SIG-M5 treated with dmso at 0.1 percent for 504 hours (cell line): ENCODE results near the gene CAMK2D.
"Not testable (repeated sequence)": the region's sequence is repeated elsewhere in the genome, so short reads cannot be mapped to it uniquely, and the experiment has no call there.

Source experiments
- DNase-seq: peaks from one replicate; lab custom pipeline; 2025; ENCODE audit not compliant: unreplicated experiment; lab: John Stamatoyannopoulos, UW

The CAMK2D gene

DNA sequence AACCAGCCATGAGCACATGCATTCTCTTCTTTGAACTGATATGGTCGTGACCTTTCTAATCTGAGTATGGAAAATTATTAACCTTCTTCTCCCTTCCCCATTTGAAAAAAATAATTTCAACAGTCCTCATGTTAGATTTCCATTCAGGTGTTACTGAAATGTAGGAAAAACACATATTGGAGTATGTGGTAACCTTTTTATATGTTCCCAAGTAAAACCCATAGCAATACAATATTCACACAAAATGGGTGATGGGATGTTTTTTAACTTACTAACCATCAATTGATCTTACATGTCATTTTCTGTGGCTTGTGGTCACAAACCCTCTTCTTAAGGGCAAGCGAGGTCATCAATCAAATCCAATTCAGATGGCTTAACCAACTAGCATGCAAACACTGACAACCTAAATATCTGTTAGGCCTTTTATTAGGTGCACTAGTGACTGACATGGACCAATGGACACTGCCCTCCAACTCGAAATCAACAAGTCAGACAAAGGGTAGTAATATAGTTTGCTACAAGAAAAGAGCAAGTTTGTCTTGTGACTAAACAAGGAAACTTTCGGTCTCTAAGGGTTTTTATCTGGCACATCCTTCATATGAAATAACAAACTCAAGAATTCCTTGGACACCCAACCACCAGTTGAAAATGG lies 74.3 kb downstream of the CAMK2D start:
- no peak for DNase-seq

DNA sequence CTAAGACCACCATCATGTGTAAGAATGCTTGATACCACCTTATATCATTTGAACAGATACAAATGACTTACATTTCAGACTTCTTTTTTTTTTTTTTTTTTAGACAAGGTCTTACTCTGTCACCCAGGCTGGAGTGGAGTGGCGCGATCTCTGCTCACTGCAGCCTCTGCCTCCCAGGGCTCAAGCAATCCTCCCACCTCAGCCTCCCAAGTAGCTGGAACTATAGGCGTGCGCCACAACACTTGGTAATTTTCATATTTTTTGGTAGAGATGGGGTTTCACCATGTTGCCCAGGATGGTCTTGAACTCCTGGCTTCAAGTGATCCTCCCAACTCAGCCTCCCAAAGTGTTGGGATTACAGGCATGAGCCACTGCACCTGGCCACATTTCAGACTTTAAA lies 76.4 kb downstream of the CAMK2D start:
- DNase-seq, result not testable (repeated sequence)

DNA sequence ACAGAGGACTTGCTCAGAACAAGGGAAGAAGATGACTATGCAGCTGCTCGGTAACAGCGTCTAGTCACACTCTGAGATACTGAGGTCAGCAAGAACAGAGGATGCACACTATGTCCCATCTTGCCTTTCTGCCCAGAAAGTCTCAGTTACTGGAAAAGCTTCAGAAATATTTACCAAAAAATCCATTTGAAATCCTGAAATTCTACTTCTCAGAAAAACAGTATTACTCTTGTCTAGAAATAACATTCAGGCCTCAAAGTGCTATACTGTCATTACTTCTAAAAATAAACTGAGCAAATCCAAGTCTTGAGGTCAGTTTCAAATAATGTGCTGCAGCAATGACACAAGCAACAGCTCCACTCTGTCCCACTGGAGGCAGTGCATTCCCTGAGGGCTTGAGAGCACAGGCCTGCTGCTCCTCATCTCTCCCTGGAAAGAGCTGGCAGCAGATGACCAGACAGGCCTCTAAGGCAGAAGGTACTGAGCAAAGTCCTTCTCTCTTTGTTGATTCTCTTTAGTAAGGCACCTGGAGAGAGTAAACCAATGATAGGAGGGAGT lies 76.9 kb downstream of the CAMK2D start:
- peak; percentile 17 for DNase-seq

DNA sequence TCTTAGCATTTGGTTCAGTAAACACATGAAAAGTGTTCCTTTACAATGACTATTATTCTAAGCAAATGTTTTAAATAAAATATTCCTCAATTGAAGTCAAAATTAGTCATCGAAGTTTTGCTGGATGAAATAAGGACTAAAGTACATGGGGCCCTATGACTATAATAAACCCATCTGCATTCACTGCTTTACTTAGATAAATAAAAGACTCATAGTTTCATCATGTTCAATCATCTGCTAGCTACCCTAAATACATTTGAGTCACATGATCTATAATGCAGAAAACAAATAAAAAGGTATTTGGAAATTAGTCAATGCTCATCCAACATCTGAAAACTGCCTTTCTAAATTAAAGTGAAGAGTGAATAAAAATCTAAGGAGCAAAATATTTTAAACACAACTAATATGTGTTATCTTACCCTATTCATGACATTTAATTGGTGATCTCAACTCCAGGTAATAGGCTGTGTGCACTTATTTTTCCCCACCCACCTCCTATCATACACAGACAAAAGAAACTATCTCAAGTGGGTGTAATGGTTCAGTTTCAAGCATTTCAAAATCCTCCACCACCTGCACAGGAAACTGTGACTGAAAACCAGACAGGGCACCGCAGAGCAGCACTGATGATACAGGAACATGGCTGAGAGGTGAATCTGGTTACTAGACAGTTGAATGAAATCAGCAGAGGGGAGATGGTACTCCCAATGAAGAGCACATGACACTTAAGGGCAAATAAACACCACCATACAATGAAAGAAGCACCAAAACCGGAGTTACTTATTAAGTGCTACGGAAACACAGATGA lies 78.6 kb downstream of the CAMK2D start:
- no peak for DNase-seq

DNA sequence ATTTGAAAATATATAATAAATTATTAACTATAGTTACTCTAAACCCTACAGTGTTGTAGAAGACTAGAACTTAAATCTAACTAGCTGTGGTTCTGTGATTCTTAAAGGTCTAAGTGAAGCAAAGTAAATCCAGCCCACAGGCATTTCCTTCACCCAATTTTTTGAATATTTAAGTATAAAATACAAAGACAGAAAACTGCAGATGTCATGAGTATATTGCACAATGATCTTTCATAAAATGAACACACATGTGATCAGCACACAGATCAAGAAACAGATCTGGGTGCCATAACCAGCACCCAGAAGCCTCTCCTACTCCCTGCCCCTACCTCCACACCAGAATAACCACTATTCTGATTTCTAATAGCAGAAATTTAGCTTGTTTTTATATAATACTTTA lies 82.9 kb downstream of the CAMK2D start:
- DNase-seq, result no peak

DNA sequence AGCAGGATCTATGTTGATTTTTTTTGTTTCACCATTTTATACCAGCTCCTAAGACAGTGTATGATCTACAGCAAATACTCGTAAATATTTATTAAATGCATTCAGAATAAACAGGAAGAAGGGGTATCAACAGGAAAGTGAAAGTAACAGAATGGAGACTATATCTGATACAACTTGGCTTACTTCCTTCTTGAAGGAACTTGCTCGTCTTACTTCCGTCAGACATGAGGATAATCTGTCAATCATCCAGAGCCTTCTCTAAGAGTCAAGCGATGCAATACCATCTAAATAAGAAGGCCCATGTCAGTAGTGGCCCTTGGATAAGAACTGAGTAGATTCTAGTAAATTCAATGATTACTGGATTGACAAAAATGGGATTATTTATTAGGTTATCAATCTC lies 84.2 kb downstream of the CAMK2D start:
- DNase-seq, result no peak

DNA sequence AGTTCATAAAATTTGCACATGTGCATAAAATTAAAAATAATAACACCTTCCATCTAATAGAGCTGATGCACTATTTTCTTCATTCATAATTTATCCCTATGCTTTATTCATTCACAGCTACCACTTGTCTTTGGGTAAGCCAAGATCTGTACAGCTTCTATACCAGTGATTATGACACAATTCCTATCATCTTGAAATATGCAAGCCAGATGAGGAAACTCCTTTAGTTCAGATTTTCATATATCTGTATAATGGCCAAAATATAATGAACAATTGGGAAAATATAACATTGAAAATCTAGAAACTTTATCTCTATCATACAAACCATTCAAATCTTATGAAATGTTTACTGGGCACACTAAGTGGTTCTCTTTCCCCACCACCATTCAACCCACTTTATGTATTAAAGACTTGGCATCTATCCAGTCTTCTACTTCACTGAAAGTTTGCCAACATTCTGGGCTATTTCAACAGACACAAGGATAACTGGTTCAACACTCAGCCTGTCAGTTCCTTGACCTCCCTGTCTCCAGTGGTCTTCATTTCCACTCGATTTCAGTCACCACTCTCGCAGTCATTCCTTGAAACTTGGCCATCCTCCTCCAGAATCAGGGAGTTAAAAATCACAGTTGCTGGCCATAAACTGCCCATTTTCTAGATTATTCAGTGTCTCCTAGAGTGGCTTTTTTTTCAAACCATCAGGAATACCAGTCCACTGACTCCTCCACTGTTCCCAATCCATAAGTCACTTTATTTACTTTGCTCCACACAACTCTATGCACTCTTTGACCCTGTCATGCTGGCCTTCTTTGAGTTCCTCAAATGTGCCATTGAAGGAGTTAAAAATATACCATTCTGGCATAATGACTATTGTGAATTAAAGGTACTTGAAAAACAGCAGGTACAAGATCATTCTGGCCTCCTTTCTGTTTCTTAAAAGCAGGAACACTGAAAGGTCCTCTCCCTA lies 85.5 kb downstream of the CAMK2D start:
- no peak for DNase-seq

DNA sequence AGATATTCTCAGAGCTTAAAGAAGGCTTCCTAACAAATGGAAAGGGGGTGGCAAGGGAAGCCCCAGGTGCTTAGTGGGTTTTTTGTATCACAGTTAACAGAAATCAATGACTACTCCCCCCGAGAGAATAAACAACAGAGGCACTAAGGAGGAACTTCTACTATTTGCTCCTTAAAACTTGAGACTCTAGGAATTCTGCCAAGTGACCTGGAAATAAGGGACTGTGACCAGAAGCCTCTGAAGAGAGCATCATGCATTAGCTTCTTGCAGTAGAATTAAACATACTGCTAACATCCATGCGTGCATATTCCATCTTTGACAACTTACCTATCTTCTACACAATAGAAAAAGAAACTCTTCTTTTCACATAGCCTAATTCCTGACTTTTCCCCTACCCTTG lies 86.8 kb downstream of the CAMK2D start:
- DNase-seq, result no peak

DNA sequence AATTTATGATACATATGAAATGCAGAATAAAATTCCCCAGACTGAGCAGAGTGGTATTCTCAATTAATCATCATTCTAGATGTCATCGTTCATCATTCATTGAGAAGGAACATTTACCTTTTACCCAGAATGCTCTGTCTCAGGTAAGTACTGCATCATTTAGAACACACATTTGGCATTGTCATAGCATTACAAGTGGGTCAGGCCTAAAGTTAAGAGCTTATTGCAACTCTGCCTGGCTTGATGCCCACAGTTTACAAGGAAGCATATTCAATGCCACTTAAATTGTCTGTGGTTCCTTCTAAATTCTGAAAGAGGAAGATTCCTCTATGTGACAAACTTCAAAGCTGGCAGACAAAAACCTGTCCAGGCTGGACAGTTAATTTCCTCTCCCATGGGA lies 87.3 kb downstream of the CAMK2D start:
- DNase-seq, result no peak

DNA sequence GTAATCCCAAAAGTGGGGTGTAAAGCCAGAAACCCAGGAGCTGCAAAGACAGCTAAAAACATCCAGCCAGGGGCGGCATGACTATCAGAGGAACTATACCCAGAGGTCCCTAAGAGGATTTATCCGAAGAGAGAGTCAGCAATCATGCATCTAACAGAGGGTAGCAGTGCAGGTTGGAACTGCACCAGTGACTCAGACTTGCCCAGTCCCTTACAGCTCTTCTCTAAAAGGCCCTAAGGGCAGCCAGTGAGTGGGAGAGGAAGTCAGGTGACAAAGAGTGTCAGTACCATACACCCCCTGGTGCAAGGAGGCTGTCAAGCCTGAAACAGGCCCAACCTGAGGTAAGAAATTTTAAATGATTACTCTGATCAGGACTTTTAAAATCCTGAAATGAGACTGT lies 88.1 kb downstream of the CAMK2D start:
- DNase-seq, result peak; percentile 40

DNA sequence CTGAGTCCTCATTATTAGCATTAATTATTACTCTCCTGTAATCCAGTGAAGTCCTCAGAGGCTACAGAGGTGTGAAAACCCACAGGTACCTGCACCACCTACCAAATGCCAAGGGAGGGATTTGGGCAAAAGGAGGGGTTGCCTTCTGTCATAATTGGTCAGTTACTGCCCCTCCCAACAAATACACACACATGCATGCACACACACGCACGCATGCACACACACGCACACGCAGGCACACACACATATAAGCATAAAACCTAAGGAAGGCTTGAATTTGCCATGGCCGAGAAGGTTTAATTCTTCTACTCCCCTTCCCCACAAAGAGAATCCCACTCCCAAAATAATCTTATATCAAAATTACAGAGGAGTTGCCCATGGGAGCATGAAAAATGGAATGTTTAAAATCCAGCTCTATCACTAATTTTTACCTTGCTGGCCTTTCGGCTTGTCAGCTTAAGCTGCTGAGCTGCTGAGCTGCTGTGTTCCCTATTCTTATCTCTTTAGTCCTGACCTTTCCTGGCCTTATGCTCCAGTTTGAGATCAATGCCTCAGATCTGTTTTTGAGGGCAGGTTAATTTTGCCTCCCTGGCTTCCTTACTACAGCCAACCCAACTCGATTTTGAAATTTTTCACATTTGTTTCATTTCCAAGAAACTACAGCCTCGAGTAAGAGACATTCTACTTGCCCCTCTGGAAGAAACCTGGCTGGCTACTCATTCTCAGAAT lies 95.0 kb downstream of the CAMK2D start:
- no peak for DNase-seq

DNA sequence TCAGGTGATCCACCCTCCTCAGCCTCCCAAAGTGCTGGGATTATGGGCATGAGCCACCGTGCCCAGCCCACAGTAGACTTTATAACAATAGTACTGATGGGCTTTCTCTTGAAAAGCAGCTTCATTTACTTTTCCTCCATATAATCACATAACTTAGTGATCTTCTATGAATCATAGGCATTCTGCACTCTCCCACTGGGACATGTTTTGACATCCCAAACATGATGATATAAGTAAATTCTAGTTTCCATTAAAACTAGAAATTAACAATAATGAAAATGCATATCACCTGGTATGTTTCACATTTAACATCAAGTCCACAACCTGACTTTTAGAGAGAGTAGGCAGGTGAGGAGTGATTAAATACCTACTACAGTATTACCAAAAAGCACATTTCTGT lies 96.5 kb downstream of the CAMK2D start:
- no peak for DNase-seq

DNA sequence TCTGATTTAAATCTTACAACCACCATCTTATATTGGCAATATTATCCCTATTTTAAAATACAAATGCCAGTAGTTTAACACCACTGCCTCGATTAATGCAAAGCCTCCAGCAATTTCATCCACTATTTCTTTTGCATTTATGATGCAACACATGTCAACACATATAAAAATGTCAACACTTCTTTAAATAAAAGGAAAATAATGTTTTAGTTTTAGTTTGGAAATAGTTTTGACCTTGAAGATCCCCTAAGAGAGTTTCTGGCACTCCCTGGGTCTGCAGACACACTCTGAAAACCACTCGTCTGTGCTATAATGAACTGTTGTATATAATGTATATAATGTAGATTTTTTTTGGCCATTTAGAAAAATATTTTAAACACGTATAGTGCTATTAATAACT lies 99.0 kb downstream of the CAMK2D start:
- no peak for DNase-seq

DNA sequence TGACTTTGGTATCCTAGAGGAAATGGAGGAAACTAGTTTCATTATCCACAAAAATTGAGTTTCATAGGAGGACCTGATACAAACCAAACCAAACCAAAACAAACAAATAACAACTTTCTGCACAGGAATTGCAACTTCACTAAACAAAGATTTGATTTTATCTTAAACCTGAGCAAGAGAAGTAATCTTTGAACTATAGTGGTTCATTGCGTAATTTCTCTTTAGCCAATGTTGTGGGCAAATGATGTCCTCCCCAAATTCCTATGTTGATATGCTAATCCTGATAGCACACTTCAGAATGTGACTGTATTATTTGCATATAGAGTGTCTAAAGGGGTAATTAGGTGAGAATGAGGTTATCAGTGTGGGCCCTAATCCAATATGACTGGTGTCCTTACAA lies 102.4 kb downstream of the CAMK2D start:
- DNase-seq, result no peak

DNA sequence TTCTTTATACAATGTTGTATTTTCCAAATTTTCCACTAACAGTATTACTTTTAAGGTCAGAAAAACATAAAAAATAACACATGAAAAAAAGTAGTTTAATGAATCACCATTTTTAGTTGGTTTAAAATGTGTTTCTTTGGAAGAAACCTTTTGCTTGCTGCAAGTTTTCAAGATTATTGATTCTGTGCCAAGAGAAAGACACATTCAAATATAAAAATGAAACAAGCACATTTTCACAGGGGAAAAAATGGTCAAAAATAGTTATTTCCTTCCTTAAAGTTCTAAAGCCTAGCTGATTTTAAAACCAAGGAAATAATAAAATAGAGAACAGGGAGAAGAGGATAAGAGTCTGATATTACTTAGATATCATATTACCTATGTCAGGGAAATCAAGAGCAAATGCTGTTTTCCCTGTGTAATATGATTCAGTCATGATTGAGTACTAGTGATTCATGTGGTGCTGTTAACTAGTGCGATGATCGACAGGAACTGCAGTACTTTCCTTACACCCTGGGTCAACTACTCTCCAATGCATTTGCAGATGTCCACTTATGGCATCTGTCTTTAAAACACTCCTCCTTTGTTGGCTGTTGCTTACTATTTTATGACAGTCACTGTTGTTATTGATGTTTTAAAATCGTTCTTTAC lies 103.8 kb downstream of the CAMK2D start:
- no peak for DNase-seq

DNA sequence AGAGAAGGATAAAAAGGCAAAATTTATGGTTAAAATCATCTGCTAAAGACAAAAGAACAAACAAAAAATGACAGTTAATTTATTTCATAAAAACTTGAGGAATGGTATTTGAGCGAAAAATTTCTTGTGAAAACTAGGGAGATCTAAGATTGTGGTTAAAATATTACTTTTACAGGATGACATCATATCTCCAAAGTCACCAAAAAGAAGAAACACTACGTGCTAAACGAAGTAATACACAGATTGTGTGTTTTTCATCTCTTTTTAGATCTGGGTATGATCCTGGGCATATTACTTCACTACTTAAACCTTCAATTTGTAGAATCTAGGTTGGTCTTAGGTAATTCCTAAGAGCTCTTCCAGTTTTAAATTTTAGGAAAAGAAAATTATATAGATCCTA lies 107.7 kb downstream of the CAMK2D start:
- no peak for DNase-seq

DNA sequence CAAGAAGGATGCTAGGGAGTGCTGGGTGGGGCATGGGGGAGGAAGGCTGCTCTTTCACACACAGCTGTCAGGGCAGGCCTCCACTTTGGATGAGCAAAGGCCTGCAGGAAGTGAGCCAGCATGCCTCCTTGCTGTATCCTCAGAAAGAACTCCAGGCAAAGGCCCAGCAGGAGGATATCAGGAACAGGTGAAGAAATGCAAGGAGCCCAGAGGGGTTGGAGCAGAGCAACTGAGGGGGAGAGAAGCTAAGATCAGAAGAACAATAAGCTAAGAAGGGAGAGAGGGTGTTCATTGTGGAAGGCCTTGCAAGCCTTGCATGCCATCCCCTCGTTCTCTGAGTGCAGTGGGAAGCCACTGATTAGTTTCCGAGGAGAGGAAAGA lies 115.1 kb downstream of the CAMK2D start:
- DNase-seq, result no peak

DNA sequence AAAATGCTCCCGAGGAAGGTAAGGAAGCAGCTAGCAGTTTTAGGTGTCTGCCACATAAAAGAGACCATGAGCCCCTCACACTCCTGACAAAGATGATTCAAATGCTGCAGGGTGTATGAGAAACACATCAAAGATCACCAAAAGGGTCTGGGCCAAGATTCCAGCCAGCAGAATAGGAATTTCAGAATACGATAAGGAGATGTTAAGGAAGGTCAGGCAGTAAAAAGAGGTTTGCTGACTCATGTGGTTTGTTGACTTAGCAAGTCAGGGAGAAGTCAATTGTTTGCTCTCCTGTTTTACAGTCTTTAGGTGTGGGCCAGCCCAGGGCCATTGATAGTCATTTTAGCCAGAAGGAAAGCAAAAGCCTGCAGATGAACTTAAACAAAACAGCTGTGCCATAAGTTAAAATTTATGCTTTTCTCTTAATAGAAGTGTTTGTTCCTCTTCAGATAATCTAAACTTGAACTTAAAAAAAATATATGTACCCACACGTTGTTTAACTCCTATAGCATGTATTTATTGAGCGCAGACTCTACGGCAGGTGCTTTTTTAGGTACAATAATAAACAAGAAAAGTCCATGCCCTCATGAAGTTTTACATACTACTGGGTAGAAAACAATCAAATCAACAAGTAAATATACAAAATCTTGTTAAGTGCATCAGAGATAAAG lies 115.6 kb downstream of the CAMK2D start:
- DNase-seq, result peak; percentile 38

DNA sequence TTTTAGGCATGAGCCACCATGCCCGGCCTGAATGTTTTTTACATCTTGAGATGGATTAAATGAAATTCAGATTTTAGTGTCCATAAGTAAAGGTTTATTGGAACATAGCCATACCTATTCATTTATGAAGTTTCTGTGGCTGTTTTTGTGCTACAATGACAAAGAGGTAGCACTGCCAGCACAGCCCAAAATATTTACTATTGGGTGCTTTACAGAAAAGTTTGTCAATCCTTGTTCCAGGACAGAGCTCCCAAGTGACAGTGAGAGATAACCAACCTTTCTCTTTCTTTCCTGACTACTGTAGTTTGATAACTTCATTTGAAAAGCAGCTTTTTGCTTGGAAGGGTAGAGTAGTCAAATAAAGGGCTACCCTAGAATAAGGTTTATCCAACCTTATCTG lies 116.2 kb downstream of the CAMK2D start:
- no peak for DNase-seq

DNA sequence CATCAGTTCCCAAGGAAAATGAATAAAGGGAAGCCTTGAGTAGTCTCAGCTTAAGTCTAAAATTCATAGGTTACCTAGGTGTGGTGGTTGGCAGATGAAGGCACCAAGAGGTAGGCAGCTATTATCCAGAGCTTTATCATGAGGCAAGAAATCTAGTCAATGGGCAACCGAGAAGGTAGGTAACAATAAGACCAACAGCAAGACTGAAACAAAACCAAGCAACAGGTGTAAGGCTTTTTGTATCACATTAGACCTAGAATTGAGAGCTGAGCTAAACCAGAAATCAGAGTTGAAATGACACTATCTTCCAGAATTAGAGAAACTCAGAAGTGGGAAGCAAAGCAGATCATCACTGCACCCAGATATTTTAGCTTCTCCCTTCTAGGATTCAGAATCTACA lies 117.1 kb downstream of the CAMK2D start:
- DNase-seq, result no peak
